ENCODE measurements around the gene NUP37.

GRCh38 chr12:102029141-102029540 is 90.8 kb downstream of the NUP37 start:
- TF ChIP-seq POLR2A (IDR thresholded peaks at IDR 0.05) (no peak), CTCF (IDR thresholded peaks at IDR 0.05) (no peak)
